Activated naive CD8-positive, alpha-beta T cell treated with anti-CD3 and anti-CD28 coated beads for 36 hours (primary cell): ENCODE measurements around the gene ASPG. TPM values are rescaled to one million over a fixed set of nuclear protein-coding genes. Genes with fewer than 3 reads are reported as not detected.

Experiments
- DNase-seq: peaks from one replicate; pipeline ENCODE4 v3.0.0; 2021
- H3K27ac Mint-ChIP-seq: one replicate; pipeline ENCODE4 v1.8.0; 2022; ENCODE audit warnings: mild to moderate bottlenecking, moderate library complexity, mixed read lengths
- H3K27me3 Mint-ChIP-seq: one replicate; pipeline ENCODE4 v1.8.0; 2022; ENCODE audit warnings: mild to moderate bottlenecking, mixed read lengths
- H3K36me3 Mint-ChIP-seq: one replicate; pipeline ENCODE4 v1.8.0; 2021; ENCODE audit warnings: mild to moderate bottlenecking, mixed read lengths
- H3K4me1 Mint-ChIP-seq: one replicate; pipeline ENCODE4 v1.8.0; 2021; ENCODE audit warnings: mixed read lengths
- H3K4me3 Mint-ChIP-seq: one replicate; pipeline ENCODE4 v1.8.0; 2022; ENCODE audit warnings: mild to moderate bottlenecking, moderate library complexity, mixed read lengths
- H3K9me3 Mint-ChIP-seq: one replicate; pipeline ENCODE4 v1.8.0; 2022; ENCODE audit warnings: mixed read lengths
- total RNA-seq, 2 experiments: library from RNA; stranded (reverse); gene quantifications; one replicate each; pipeline ENCODE4 v1.2.3, GENCODE V29; 2021

ASPG gene
- total RNA-seq, 2 experiments from 2014 or later, result not detected

GRCh38 chr14:104095426-104096310 lies 10.2 kb downstream of the ASPG start:
- no peaks in the 10 kb centered on the region for H3K36me3 Mint-ChIP-seq
- H3K4me1 Mint-ChIP-seq, result peaks cover 2% of the 10 kb centered on the region
- no peak for DNase-seq
- H3K27me3 Mint-ChIP-seq, result no peaks in the 10 kb centered on the region
- no peak overlapping the region for H3K4me3 Mint-ChIP-seq
- H3K9me3 Mint-ChIP-seq, result no peaks in the 10 kb centered on the region
- no peak overlapping the region for H3K27ac Mint-ChIP-seq

- Mint-ChIP-seq H3K36me3 (no peaks in the 10 kb centered on the region), H3K4me1 (peaks cover 2% of the 10 kb centered on the region), H3K9me3 (no peaks in the 10 kb centered on the region), H3K27ac (no peak overlapping the region), H3K4me3 (no peak overlapping the region), H3K27me3 (no peaks in the 10 kb centered on the region)
- DNase-seq, result no peak
Observed at GRCh38 chr14:104096318-104096717, 10.8 kb downstream of the ASPG start.

GRCh38 chr14:104096751-104097700 lies 11.5 kb downstream of the ASPG start:
- Mint-ChIP-seq H3K9me3 (no peaks in the 10 kb centered on the region), H3K27me3 (no peaks in the 10 kb centered on the region), H3K27ac (no peak overlapping the region), H3K36me3 (no peaks in the 10 kb centered on the region), H3K4me3 (no peak overlapping the region), H3K4me1 (peaks cover 2% of the 10 kb centered on the region)
- DNase-seq, result no peak

- peaks cover 2% of the 10 kb centered on the region for H3K4me1 Mint-ChIP-seq
- no peaks in the 10 kb centered on the region for H3K9me3 Mint-ChIP-seq
- no peak overlapping the region for H3K27ac Mint-ChIP-seq
- H3K36me3 Mint-ChIP-seq, result no peaks in the 10 kb centered on the region
- H3K4me3 Mint-ChIP-seq, result no peak overlapping the region
- DNase-seq, result no peak
- no peaks in the 10 kb centered on the region for H3K27me3 Mint-ChIP-seq
Observed at GRCh38 chr14:104098272-104099095, 13.0 kb downstream of the ASPG start.

- peaks cover 2% of the 10 kb centered on the region for H3K4me1 Mint-ChIP-seq
Observed at GRCh38 chr14:104099096-104100041, 13.9 kb downstream of the ASPG start.

GRCh38 chr14:104100171-104101085 lies 14.9 kb downstream of the ASPG start:
- no peak overlapping the region for H3K4me3 Mint-ChIP-seq
- no peaks in the 10 kb centered on the region for H3K27me3 Mint-ChIP-seq
- no peak for DNase-seq
- no peaks in the 10 kb centered on the region for H3K4me1 Mint-ChIP-seq
- H3K27ac Mint-ChIP-seq, result no peak overlapping the region
- no peaks in the 10 kb centered on the region for H3K9me3 Mint-ChIP-seq
- H3K36me3 Mint-ChIP-seq, result no peaks in the 10 kb centered on the region

More at GRCh38 chr14:104099096-104100041, 13.9 kb downstream of the ASPG start:
- no peak overlapping the region for H3K27ac Mint-ChIP-seq
- no peaks in the 10 kb centered on the region for H3K27me3 Mint-ChIP-seq
- H3K4me3 Mint-ChIP-seq, result no peak overlapping the region
- H3K36me3 Mint-ChIP-seq, result no peaks in the 10 kb centered on the region
- H3K9me3 Mint-ChIP-seq, result no peaks in the 10 kb centered on the region
- DNase-seq, result no peak

GRCh38 chr14:104101086-104101621 lies 15.7 kb downstream of the ASPG start:
- Mint-ChIP-seq H3K4me3 (no peak overlapping the region), H3K27ac (no peak overlapping the region), H3K9me3 (no peaks in the 10 kb centered on the region), H3K4me1 (no peaks in the 10 kb centered on the region), H3K36me3 (no peaks in the 10 kb centered on the region), H3K27me3 (no peaks in the 10 kb centered on the region)
- no peak for DNase-seq

GRCh38 chr14:104101651-104102281 lies 16.3 kb downstream of the ASPG start:
- no peak for DNase-seq
- Mint-ChIP-seq H3K27ac (no peak overlapping the region), H3K36me3 (no peaks in the 10 kb centered on the region), H3K4me3 (no peak overlapping the region), H3K4me1 (no peaks in the 10 kb centered on the region), H3K27me3 (no peaks in the 10 kb centered on the region), H3K9me3 (no peaks in the 10 kb centered on the region)

GRCh38 chr14:104102282-104102914 lies 16.9 kb downstream of the ASPG start:
- Mint-ChIP-seq H3K9me3 (no peaks in the 10 kb centered on the region), H3K4me1 (no peaks in the 10 kb centered on the region), H3K4me3 (no peak overlapping the region), H3K36me3 (no peaks in the 10 kb centered on the region), H3K27me3 (no peaks in the 10 kb centered on the region), H3K27ac (no peak overlapping the region)
- no peak for DNase-seq

- Mint-ChIP-seq H3K4me1 (no peaks in the 10 kb centered on the region), H3K9me3 (no peaks in the 10 kb centered on the region), H3K4me3 (no peak overlapping the region), H3K27me3 (no peaks in the 10 kb centered on the region), H3K27ac (no peak overlapping the region), H3K36me3 (no peaks in the 10 kb centered on the region)
- no peak for DNase-seq
Observed at GRCh38 chr14:104103061-104103445, 17.6 kb downstream of the ASPG start.

- DNase-seq, result peak; percentile 0
- Mint-ChIP-seq H3K36me3 (no peaks in the 10 kb centered on the region), H3K4me3 (no peak overlapping the region), H3K27ac (no peak overlapping the region), H3K9me3 (no peaks in the 10 kb centered on the region), H3K4me1 (no peaks in the 10 kb centered on the region), H3K27me3 (no peaks in the 10 kb centered on the region)
Observed at GRCh38 chr14:104103446-104104075, 18.1 kb downstream of the ASPG start.
